Eye (tissue), 1 donor: ENCODE data around the gene MLLT10.
"Not testable (repeated sequence)": the region's sequence is repeated elsewhere in the genome, so short reads cannot be mapped to it uniquely, and the experiment has no call there.

ENCODE experiments used
- DNase-seq: peaks from one replicate; pipeline ENCODE4 v3.0.0-alpha.2; 2015

MLLT10 gene

GRCh38 chr10:21588159-21588558 lies 54.1 kb downstream of the MLLT10 start:
- not testable (repeated sequence) for DNase-seq

GRCh38 chr10:21593986-21594385 lies 60.0 kb downstream of the MLLT10 start:
- DNase-seq, result no peak

- no peak for DNase-seq
These were observed 65.5 kb downstream of the MLLT10 start for GRCh38 chr10:21599582-21599981.

GRCh38 chr10:21600804-21601433 lies 66.9 kb downstream of the MLLT10 start:
- DNase-seq, result no peak

- no peak for DNase-seq
These were observed 68.3 kb downstream of the MLLT10 start for GRCh38 chr10:21602313-21602712.

GRCh38 chr10:21603721-21604120 lies 69.7 kb downstream of the MLLT10 start:
- DNase-seq, result no peak

GRCh38 chr10:21604651-21605050 lies 70.6 kb downstream of the MLLT10 start:
- no peak for DNase-seq

- DNase-seq, result no peak
These were observed 73.9 kb downstream of the MLLT10 start for GRCh38 chr10:21607907-21608306.

- no peak for DNase-seq
These were observed 80.0 kb downstream of the MLLT10 start for GRCh38 chr10:21614000-21614399.

GRCh38 chr10:21617267-21617666 lies 83.2 kb downstream of the MLLT10 start:
- DNase-seq, result no peak

GRCh38 chr10:21623291-21623690 lies 89.3 kb downstream of the MLLT10 start:
- no peak for DNase-seq

- DNase-seq, result not testable (repeated sequence)
These were observed 90.4 kb downstream of the MLLT10 start for GRCh38 chr10:21624421-21624820.

- DNase-seq, result no peak
These were observed 90.9 kb downstream of the MLLT10 start for GRCh38 chr10:21624951-21625350.

- DNase-seq, result no peak
These were observed 91.7 kb downstream of the MLLT10 start for GRCh38 chr10:21625623-21626229.

- DNase-seq, result no peak
These were observed 92.6 kb downstream of the MLLT10 start for GRCh38 chr10:21626457-21627161.

GRCh38 chr10:21627331-21627730 lies 93.3 kb downstream of the MLLT10 start:
- DNase-seq, result no peak

- no peak for DNase-seq
These were observed 94.0 kb downstream of the MLLT10 start for GRCh38 chr10:21628023-21628422.

- not testable (repeated sequence) for DNase-seq
These were observed 94.6 kb downstream of the MLLT10 start for GRCh38 chr10:21628645-21629044.

GRCh38 chr10:21634599-21635365 lies 100.8 kb downstream of the MLLT10 start:
- DNase-seq, result no peak

GRCh38 chr10:21637795-21638194 lies 103.8 kb downstream of the MLLT10 start:
- DNase-seq, result no peak

- DNase-seq, result no peak
These were observed 104.6 kb downstream of the MLLT10 start for GRCh38 chr10:21638681-21639080.

GRCh38 chr10:21648040-21648439 lies 114.0 kb downstream of the MLLT10 start:
- no peak for DNase-seq

- no peak for DNase-seq
These were observed 115.4 kb downstream of the MLLT10 start for GRCh38 chr10:21649454-21649872.
